SK-N-MC (cell line): Measurements from ENCODE around the gene ZAR1.

ENCODE experiments used
- DNase-seq: peaks from one replicate; pipeline ENCODE4 v3.0.0-alpha.2; 2011; ENCODE audit warnings: low read depth, low spot score
- H3K27ac ChIP-seq: fragments of 200-600 bp; sonication (generic); 2 replicates; pipeline ENCODE4 v1.5.1; 2016; ENCODE audit warnings: mixed run types
- H3K36me3 ChIP-seq: fragments of 200-600 bp; sonication (generic); 2 replicates; pipeline ENCODE4 v1.6.1; 2017; ENCODE audit warnings: antibody characterized with exemption, low read length, mixed read lengths; ENCODE audit not compliant: insufficient read depth
- H3K4me3 ChIP-seq: fragments of 200-600 bp; sonication (generic); 2 replicates; pipeline ENCODE4 v1.5.1; 2016
- H3K9ac ChIP-seq: fragments of 200-600 bp; sonication (generic); 2 replicates; pipeline ENCODE4 v1.8.0; 2017; ENCODE audit warnings: mixed run types, mixed read lengths; ENCODE audit not compliant: insufficient read length
- H3K9me3 ChIP-seq: fragments of 200-600 bp; sonication (generic); 2 replicates; pipeline ENCODE4 v1.6.1; 2017; ENCODE audit warnings: low read depth, mild to moderate bottlenecking, antibody characterized with exemption, low read length, moderate library complexity, mixed read lengths
- EZH2 ChIP-seq: fragments of 200-600 bp; sonication (generic); IDR thresholded peaks from one replicate; pipeline ENCODE4 v1.6.1; 2017; ENCODE audit warnings: antibody characterized with exemption
- FOXP2 ChIP-seq: optimal IDR thresholded peaks from 2 replicates; pipeline ENCODE3; 2011; ENCODE audit warnings: mild to moderate bottlenecking, moderate library complexity; ENCODE audit not compliant: insufficient read depth; ENCODE audit errors: extremely low read length, control extremely low read depth
- POLR2AphosphoS5 ChIP-seq: IDR thresholded peaks from 2 replicates; pipeline ENCODE4 v1.6.1; 2012; ENCODE audit warnings: mild to moderate bottlenecking, low read depth, low read length, borderline replicate concordance

The ZAR1 gene

GRCh38 chr4:48538358-48538757 lies 48.3 kb downstream of the ZAR1 start:
- 0 out of 2 replicates have a peak overlapping the region, but pooled peaks have one; percentile 46 for H3K27ac ChIP-seq
- DNase-seq, result no peak
- H3K9ac ChIP-seq, result peak overlapping the region; percentile 25

GRCh38 chr4:48539597-48539996 lies 49.5 kb downstream of the ZAR1 start:
- no peak for TF ChIP-seq FOXP2
- TF ChIP-seq EZH2, result no peak
- TF ChIP-seq POLR2AphosphoS5, result no peak
- no peak overlapping the region for H3K27ac ChIP-seq
- no peak overlapping the region for H3K9ac ChIP-seq
- H3K9me3 ChIP-seq, result no peaks in the 10 kb centered on the region
- DNase-seq, result no peak
- H3K4me3 ChIP-seq, result no peak overlapping the region
- peaks cover 21% of the 10 kb centered on the region for H3K36me3 ChIP-seq

More at GRCh38 chr4:48538358-48538757, 48.3 kb downstream of the ZAR1 start:
- peaks cover 17% of the 10 kb centered on the region for H3K36me3 ChIP-seq
- no peak overlapping the region for H3K4me3 ChIP-seq
- no peak for TF ChIP-seq EZH2
- TF ChIP-seq FOXP2, result no peak
- TF ChIP-seq POLR2AphosphoS5, result no peak
- no peaks in the 10 kb centered on the region for H3K9me3 ChIP-seq

GRCh38 chr4:48542888-48543287 lies 52.8 kb downstream of the ZAR1 start:
- Histone ChIP-seq H3K4me3 (no peak overlapping the region), H3K9me3 (no peaks in the 10 kb centered on the region), H3K9ac (no peak overlapping the region), H3K36me3 (peaks cover 30% of the 10 kb centered on the region), H3K27ac (no peak overlapping the region)
- DNase-seq, result no peak
- no peak for TF ChIP-seq EZH2
- no peak for TF ChIP-seq POLR2AphosphoS5
- TF ChIP-seq FOXP2, result no peak

GRCh38 chr4:48543796-48544195 lies 53.7 kb downstream of the ZAR1 start:
- H3K9me3 ChIP-seq, result no peaks in the 10 kb centered on the region
- peaks cover 30% of the 10 kb centered on the region for H3K36me3 ChIP-seq
- no peak overlapping the region for H3K9ac ChIP-seq
- TF ChIP-seq EZH2 (no peak), POLR2AphosphoS5 (no peak), FOXP2 (no peak)
- DNase-seq, result no peak
- no peak overlapping the region for H3K27ac ChIP-seq
- no peak overlapping the region for H3K4me3 ChIP-seq
